ENCODE data around the gene FOXI2.

The FOXI2 gene

DNA sequence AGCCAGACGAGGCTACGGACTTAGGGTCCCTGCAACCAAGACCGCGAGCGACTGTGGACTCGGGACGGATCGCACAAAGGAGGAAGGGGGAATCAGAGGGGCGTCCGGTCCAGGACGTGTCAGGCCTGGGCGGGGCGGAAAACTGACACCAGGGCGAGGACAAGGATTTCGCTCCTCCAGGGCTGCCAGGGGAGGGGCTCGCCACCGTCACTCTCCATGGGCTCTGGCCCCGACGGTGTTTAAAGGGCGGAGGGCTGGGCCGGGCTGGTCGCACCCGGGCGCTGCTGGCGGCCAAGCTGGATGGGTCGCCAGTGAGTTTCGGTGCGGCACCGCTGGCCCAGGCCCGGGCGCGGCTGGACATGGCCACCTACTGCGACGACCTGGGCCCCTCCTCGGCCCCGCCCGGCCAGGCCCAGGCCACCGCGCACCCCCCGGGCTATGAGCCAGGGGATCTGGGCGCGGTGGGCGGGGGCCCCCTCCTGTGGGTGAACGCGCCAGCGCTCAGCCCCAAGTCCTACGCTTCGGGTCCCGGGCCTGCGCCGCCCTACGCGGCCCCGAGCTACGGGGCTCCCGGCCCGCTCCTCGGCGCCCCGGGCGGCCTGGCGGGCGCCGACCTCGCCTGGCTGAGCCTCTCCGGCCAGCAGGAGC lies at the start of gene FOXI2:
TSS of gene FOXI2 (plus strand) at position 271 of the 648 bp plus-strand sequence. CDS start at position 360, 89 bp downstream.
- DNase-seq: no peak

- no peak for DNase-seq
Observed at GRCh38 chr10:127687548-127687947, 49.4 kb upstream of the FOXI2 start.

DNA sequence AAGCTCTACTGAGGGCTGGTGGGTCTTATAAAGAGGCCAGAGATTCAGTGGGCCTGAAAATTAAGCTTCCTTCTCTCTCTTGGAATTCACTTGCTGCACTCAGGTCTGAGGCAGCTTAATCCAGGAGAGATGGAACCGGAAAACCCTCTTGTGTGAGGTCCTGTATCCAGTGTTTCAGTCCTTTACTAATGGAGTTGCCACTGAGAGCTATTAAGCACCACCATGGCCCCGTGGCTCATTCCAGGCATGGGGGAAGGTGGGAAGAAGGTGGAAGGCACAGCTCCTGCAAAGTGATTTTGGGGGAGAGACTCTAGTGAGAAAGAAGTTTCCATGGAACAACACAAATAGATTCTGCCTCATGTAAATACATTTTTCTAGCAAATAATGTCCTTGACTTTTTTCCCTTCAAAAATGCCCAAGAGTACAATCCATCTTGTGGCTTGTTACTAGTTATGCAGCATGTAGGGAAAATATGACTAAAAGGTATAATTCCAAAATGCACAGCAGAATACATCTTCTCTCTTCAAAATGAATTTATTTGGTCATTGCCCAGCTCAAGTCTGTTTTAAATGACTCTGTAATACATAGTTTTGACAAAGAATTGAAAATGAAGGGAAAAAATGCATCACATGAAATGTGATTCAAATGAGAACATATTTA lies 46.7 kb upstream of the FOXI2 start:
- no peak for DNase-seq

GRCh38 chr10:127694580-127695193 lies 42.3 kb upstream of the FOXI2 start:
- DNase-seq: no peak

DNA sequence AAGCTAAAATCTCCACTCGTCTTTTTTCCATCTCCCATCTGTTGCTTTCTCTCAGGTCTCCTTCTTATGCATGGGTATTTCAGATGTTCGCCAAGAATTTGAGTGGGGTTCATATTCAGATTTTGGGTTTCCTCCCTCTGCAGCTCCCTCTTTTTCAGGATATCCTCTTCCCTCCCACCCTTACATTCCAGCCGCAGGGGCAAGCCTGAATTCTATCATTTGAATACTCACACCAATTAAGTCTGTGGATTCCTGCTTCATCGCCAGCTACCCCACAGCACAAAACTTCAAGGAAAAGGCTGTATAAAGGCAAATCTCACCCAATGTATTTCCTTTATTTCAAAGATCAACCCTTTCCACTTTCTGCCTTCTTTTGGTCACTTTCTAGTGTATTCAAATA lies 41.6 kb upstream of the FOXI2 start:
- no peak for DNase-seq

DNA sequence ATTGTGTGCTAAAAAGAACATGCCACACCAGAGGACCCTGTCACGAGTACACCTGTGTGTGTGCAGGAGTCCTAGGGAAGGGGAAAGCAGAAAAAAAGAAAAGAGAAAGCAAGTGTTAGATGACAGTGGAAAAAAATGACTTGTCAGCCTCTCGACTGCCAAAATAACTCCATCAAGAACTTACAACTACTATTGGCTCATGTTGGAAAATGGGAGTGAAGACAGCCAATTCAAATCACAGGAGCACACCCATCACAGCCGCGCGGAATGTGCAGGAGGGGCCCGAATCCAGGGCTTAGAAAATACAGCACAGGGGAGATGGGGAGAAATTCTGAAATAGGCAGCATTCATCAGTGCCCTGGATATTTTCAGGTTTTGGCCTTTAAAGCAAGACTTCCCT lies 38.1 kb upstream of the FOXI2 start:
- no peak for DNase-seq

DNA sequence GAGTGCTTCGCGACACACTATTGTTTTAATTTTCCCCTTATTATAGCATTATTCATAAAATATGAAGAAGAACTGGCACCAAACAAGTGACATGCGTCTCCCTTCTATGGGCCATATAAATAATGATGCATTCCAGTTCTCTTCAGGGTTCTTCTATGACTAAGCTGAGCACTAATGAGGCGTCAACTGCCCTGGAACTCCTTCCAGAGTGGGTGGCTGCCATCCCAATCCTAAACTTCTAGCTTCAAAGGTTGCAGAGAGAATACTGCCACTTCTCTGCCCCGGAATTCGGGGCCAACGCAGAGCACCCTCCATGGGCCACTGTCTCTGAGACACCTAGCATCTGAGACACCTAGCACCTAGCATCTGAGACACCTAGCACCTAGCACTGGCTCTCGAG lies 37.7 kb upstream of the FOXI2 start:
- no peak for DNase-seq

DNA sequence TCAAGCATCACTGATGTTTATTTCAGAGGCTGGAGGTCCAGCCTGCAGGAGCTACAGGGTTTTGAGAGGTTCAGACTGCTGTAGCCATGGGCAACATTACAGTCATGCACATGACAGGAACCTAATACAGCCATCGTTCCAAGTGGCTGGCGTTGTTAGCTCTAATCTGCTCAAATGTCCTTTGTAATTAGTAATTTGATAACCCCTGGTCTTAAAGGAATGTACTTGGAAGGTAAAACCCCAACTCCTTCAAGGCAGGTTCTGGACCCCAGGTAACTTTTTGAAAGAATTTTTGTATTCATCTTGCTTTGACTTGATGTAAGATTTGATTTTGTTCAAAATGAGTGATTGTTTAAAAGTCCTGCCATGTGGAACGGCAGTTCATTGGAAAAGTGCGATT lies 34.7 kb upstream of the FOXI2 start:
- no peak for DNase-seq

- no peak for DNase-seq
Observed at GRCh38 chr10:127715249-127715648, 21.7 kb upstream of the FOXI2 start.

DNA sequence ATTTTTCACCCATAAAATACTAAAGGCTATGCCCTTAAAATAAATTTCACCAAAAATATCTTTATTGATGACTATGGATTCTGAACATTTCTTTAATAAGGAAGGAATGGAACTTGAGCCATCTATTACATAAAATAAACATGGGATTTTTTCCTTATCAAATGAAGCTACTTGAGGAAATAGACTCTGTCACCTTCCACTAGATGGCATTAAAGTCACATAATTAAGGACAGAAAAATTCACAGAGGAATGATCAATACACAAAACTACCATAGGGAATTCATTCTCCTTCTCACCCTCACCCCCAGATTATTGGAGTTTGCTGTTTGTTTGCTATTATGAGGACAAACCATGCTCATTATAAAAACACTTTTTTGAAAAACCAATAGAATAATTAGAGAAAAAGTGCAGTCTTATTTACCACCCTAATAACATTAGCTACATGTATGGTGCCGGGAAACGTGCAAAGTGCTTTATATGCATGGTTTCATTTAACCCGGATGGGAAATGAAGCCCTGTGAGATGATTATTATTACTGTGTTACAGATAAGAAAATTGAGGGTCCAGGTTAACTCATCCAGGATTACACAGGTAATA lies 21.1 kb upstream of the FOXI2 start:
- DNase-seq: no peak

DNA sequence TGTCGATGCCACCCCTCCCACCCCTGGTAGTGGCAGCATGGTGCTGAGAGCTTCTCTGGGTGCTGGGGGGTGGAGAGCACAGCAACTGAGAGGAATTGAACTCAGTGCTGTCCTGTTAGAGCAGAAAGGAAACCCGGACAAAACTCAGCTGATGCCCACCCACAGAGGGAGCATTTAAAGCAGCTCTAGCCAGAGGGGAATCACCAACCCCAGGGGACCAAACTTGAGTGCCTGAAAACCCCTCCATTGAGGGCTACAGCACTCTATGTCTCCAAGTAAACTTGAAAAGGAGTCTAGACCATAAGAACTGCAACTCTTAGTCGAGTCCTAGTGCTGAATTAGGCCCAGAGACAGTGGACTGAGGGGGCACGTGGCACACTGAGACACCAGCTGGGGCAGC lies 16.8 kb upstream of the FOXI2 start:
- no peak for DNase-seq

- DNase-seq: no peak
Observed at GRCh38 chr10:127720903-127721302, 16.1 kb upstream of the FOXI2 start.

DNA sequence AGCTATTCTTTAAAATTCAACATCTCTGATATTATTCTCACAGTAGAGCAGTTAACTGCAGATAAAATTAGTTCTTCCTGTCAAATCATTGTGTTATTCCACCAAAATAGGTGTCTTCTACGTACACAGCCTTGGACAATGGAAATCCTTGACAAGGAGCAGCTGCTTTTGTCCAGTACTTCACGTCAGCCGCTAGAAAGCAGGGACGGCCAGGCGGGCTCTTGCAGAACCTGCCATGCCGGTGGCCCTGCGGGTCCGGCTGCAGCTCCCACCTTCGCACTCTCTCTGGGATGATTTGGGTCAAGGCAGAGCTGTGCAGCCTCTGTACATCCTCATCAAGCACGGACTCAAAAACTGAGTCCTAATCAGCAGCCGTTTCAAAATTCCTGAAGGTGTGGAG lies 2.2 kb upstream of the FOXI2 start:
- DNase-seq: no peak

DNA sequence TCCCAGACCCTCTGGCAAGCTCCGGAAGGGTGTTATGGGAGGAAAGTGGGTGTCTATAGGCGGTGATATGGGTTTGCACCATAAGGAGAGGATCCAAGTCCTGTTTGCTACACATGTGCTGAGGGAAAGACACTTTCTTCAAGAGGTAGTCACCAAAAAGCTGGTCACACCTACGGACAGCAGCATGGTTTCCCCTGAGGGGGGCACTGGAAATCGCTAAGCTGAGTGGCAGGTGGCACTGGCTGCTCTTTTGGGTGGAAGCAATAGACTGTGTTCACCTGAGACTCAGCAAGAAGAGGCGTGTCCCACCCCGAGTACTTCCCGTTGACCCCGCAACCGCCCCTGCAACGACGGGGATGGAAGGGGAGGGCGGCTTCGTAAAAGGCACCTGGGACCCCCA lies 1.8 kb upstream of the FOXI2 start:
- DNase-seq: no peak

DNA sequence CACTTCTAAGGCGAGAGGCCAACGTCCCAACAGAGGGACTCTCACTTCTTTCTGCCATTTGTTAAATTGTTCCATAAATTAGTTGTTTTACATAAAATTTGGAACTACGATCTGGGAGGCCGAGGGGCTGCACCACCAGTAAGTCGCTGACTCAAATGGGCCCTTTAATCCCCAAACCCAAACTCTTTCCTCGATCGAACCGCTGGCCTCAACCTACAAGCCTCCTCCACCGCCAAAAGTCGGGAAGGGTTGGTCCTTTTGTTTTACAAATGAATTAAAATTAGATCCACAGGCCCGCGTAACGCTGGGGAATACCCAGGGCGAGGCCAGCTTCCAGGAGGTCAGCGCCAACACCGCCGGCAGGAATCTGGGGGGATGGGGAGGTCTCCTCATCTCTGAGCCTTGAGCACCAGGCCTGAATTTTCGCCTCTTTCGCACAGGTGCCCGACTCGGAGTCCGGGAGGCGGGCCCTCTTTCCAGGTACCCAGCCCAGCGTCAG lies 1.2 kb upstream of the FOXI2 start:
- no peak for DNase-seq

DNA sequence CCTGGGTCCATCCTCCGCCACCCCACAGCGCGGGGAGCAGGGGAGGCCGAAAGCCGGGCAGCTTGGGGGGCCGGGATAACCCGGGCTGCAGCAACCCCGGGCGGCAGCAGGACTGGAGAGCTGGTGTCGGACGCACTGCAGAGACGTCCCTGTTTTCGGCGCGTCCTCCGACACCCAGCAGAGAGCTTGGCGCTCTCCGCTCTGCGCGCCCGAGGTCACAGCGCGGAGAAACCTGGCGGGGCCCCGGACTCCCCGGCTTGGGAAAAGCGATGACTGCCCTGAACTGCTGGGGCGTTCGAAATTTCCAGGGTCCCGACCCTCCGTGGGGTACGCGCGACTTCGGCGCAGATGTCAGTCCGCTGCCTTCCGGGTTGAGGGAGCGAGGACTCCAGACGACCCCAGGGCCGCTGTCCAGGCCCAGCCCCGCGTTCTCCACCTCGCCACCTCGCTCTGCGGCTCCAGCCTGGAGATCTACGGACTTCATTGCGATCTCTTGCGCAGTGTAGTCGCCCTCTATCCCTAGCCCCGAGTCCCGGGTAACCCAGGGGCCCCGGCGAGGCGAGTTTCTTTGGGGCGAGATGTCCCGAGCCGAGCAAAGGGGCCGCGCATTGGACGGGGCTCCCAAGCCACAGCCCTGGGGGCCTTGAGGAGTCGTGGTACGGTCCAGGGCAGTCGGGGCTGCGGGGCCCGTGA lies 617 bp upstream of the FOXI2 start:
- no peak for DNase-seq

DNA sequence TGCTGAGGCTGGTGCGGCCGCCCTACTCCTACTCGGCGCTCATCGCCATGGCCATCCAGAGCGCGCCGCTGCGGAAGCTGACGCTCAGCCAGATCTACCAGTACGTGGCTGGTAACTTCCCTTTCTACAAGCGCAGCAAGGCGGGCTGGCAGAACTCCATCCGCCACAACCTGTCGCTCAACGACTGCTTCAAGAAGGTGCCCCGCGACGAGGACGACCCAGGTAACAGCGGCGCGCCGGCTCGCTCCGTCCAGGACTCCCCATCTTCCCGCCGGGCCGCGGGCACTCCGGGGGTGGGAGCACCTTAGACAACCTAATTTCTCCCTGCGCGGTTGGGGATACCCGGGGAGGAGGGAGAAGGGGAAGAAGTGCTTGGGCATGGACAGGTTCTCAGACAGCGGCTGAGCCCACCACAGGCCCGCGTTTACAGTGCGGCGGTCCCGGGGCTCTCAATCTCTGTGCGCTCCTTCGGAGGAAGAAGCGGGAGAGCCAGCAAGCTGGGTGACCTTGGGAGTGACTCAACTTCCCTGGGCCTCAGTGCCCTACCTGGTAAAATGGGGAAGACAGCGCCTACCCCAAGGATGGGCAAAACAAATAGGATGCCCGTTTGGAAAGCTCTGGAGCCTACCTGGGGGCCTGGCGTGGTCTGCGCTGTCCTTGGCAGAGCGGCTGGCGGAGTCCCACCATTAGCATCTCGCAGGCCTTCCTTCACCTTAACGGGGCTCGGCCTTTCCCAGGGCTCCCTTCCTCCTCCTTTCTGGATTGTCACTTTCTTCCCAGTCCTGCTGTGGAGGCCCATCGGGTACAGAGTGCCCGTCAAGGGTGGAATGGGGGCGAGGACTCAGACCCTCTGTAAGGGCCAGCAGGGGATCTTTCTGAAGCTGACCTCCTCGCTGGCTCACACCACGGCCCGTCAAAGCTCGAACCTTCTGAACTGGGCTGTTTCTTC lies 852 bp downstream of the FOXI2 start:
- DNase-seq: no peak

- DNase-seq: no peak
Observed at GRCh38 chr10:127738512-127739424, 1.8 kb downstream of the FOXI2 start.

- no peak for DNase-seq
Observed at GRCh38 chr10:127739908-127740307, 2.9 kb downstream of the FOXI2 start.

DNA sequence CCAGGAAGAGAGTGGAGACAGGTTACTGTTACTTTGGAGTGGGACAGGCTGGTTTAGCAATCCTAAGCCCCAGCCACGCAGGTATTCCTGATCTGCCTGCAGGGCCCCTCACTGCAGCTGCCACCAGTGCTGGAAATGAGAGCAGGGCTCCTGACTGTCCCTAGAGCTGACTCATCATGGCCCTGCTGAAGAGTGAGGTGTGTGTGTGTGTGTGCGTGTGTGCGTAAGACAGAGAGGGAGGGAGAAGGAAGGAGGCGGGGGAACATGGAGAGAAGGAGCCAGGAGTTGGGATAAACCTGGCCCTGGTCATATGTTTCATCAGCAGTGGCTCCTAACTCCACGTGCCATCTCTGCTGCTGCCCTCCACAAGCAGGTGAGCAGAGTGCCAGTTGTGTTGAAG lies 3.6 kb downstream of the FOXI2 start:
- DNase-seq: no peak

DNA sequence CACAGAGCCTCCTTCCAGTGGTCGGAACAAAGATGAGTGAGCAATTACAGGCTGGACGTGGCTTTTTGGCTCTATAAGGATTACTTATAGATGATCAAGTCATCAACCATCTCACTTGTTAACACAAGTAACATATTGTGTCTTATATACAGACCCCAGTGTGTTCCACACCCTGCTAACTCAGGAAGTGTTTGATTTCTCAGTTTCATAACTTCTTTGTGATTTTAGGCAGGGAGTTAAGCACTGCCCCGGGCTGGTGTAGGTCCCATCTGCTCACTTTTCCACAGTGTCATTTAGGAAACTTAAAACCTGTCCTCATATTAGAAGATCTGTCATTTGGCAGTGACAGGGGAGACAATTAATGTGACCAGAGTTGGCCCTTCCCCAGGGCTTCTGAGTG lies 6.2 kb downstream of the FOXI2 start:
- no peak for DNase-seq
